Activated CD8-positive, alpha-beta memory T cell treated with anti-CD3 and anti-CD28 coated beads, Interleukin-2, amount 50 U/mL, for 1 hour (primary cell): ENCODE measurements around the gene JOSD1.

Experiments used
- DNase-seq: peaks from one replicate; pipeline ENCODE4 v3.0.0-alpha.2; 2020; ENCODE audit errors: extremely low read depth

Gene JOSD1

DNA sequence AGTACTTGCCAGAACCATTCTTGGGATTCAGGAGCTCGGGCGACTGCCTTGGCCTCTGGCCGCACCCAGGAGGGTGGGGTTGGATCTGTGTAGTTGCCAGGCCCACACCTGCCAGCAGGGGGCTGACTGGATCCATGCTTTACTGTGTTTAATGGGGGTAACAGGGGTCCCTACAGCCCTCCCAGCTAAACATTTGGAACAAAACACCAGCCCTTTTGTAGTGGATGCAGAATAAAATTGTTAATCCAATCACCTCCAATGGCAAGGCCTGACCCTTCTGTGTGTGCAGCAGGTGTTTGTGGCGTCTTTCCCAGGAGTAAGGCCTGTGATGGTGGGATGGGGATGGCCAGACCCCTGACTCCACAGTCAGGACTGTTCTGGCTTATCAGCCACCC lies 32.6 kb upstream of the JOSD1 start:
- no peak for DNase-seq

DNA sequence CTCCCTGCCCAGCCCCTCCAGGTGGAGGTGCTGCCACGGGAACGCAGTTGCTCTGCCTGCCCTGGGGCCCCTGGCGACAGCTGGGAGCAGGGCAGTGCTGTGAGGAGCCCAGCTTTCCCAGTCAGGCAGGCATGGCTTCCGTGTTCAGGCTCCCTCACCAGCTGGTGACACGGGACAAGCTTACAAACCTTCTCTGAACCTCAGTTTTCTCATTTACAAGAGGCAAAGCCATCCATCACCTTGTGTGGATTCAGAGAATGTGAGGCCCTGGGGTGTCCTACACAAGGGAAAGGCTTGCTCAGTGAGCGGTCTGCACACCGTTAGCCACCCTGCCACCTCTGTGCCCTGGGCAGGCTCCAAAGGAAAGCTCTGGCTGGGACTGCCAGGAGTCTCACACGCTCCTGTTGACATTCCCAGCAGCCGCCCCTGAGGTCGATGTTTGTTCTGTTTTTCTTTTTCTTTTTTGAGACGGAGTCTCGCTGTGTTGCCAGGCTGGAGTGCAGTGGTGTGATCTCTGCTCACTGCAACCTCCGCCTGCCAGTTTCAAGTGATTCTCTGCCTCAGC lies 31.6 kb upstream of the JOSD1 start:
- DNase-seq = no peak

DNA sequence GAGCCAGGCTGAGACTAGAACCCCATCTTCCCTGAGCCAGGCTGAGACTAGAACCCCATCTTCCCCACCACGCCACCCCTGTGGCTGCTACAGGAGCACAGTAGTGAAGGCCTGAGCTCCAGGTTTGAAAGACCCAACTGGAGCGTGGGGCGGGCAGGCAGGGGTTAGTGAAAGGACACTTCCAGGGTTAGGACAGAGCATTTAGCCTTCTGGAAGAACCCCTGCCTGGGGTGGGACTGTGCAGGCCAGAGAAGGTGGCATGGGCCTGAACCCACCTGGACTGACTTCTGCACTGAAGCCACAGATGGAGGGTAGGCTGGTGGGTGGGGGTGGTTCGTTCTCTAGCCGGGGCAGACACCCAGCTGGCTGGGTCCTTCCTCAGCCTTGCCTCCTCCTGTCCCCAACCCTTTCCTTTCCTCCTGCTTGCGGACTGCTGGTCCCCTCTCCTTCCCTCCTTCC lies 31.0 kb upstream of the JOSD1 start:
- no peak for DNase-seq

DNA sequence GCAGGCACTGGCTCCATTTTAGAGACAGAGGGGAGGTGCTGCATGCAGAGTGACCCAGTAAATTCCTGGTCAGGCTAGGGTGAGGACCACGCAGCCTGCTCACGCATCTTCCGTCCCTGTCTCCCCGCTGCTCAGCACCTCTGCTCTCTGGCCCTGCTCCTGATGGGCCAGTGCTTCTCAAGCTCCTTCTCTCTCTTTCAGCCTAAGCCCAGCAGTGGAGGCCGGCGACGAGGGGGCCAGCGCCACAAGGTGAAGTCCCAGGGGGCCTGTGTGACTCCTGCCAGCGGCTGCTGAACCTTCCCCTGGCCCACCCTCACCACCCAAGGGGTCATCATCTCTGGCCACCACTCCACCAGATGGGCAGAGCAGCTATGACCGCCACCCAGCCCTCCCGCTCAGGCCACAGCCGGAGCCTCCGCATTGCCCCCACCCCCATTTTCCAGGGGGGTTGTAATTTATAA lies 29.7 kb upstream of the JOSD1 start:
- DNase-seq = no peak

DNA sequence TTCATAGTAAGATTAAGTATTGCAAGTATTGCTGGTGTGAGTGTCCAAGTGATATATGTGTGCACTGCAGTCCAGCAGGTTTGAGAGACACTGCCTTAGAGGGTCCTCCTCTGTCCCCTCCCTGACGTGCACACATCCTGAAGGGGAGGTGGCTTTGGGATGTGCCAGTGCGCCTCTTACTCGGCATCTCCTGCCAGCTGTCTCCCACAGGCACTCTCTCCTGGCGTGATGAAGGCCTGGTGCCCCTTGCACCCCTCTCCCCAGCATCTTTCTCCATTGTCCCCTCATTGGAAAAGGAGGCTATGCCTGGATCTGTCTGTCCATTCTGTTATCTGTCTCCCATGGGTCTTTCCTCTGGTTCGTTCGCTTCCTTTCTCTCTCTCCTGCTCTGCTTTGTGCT lies 29.2 kb upstream of the JOSD1 start:
- DNase-seq = no peak

DNA sequence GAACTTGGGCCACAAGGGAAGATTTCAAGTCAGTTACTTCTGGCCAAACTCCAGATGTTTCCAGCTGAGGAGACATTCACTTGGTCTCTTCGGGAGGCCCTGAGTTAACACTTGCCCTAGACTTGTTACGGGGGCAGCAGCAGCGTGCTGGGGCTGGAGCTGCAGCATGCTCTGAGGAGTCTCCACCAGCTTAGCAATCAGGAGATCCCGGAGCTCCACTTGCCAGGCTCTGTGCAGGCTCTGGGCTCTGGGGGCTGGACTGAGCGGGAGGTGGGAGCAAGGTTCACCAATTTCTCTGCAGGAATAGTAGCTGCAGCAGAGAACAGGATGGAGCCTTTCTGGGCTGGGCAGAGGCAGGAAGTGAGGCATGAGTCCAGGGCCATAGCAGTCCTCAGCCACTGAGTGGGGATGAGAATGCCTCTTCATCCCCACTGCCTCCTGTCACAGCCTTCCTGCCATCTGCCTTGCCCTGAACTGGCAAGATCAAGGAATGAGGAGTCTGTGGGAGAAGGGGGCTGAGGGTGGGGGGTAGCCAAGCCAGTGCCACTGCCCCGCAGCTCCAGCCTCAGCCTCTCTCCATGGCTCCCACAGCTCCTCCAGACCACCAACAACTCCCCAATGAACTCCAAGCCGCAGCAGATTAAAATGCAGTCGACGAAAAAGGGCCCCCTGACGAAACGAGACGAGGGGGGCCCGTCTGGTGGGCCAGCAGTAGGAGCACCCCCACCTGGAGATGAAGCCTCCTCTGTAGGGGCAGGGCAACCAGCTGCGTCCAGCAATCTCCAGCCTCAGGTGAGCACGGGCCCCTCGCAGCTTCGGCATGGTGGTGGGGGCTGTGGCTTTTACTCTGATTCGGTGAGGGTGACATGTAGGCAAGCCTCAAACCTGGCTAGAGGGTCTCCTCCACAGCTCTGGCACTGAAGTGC lies 28.4 kb upstream of the JOSD1 start:
- no peak for DNase-seq

DNA sequence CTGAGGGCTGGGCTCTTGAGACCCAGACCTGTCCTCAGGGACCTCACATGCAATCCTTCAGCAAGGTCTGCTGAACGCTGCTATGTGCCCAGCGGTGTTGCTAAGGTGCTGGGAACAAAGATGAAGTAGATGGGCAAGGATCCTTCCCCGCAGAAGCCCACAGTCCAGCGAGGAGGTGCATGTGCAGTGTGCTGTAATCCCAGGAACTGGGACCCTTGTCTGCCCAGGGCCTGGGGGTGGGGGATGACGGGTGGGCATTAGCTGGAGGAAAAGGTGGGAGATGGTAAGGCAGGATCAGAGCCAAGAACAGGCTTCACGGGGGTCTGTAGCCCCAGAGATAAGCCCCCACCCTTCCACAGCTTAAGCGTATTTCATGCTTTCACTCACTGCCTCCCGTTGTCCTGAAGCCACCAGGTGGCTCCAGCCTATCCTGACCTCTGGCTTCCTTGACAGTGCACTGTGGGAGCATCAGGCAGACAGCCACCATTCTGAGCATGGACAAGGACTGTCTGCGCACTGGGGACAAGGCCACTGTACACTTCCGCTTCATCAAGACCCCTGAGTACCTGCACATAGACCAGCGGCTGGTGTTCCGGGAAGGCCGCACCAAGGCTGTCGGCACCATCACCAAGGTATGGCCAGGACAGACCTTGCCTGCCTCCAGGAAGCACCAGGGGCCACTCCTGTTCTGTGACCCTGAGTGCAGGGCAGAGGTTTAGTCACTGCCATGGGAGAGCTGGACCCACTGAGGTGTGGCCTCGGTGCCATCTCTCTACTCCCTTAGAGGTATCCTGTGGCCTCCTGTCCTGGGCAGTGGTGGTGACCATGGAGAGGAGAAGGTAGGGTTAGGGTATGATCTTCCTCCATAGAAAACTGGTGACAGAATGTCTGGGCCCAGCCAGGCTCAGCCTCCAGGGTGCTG lies 27.0 kb upstream of the JOSD1 start:
- no peak for DNase-seq

DNA sequence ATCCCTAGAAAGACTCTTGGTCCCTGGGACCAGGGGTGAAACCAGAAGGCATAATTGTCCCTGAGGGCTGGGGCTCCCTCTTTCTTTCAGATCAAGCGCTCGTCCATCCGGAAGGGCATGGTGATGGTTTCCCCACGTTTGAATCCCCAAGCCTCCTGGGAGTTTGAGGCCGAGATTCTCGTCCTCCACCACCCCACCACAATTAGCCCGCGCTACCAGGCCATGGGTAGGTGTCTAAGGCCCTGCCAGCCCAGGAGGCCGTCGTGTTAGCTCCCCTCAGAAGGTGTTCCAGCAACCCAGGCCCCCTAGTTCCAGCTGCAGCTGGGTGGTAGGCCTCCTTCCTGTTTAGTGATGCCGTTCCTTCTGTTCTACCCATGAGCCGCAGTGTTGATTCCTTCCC lies 26.4 kb upstream of the JOSD1 start:
- no peak for DNase-seq

DNA sequence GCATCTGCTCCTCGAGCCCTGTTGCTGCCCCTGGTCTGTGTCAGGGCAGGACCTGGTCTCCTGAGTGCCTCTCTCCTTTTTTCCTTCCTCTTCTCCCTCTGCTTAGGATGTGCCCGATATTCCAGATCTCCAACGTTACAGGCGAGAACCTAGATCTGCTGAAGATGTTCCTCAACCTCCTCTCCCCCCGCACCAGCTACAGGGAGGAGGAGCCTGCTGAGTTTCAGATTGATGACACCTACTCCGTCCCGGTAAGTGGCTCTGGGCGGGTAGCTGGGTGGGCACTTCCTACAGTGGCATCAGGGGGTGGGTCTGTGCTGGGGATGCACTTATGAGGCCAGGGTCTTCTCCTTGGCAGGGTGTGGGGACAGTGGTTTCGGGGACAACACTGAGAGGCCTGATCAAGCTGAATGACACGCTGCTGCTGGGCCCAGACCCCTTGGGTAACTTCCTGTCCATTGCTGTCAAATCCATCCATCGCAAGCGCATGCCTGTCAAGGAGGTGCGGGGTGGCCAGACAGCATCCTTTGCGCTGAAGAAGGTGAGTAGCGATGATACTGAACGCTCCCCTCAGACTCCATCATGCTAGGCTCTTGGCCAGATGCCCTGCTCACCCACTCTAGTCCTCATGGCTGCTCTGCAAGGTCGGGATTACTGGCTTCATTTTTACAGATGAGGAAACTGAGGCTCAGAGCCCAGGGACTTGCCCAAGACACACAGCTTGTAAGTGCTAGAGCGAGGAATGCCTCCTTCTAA lies 25.3 kb upstream of the JOSD1 start:
- no peak for DNase-seq

DNA sequence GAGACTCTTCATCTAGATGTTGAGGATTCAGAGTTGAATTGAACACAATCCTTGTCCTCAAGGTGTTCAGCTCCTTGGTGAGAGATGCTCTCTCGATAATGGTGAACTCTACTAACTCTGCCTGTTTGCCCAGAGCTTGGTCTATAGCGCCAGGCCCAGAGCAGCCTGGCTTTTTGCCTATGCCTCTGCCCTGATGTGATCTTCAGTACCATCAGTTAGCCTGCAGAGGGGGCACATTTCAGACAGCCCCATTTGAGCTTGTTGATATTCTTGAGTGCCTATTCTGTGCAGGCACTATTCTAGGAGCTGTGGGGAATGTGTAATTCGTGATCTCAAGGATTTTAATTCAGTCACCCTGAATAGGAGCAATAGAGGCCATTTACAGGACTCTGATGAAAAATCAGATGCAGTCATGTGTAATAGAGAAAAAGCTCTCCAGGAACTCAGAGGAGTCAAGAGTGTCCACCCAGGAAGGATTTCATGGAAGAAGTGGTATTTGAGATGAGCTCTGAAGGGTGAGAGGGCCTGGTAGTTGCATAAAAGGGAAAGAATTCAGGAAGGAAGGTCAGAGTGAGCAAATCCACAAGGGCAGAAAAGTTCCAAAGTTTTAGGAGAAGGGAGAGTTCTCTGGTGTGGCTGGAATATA lies 24.3 kb upstream of the JOSD1 start:
- no peak for DNase-seq

DNA sequence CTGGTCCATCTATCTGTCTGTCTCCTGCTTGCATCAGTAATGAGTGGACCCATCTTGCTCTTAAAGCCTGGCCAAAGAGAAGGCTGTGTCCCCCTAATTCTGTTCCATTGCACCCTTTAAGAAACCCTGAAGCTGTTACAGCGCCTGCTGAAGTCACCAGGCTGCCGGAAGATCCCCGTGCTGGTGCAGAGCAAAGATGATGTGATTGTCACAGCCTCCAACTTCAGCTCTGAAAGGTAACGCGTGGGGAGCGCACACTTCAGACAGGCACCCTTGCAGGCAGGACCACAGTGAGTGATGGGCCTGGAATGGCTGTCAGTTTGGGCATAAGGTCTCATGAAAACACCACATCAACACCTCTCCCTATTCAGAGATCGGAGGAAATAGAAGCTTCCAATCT lies 23.4 kb upstream of the JOSD1 start:
- no peak for DNase-seq

DNA sequence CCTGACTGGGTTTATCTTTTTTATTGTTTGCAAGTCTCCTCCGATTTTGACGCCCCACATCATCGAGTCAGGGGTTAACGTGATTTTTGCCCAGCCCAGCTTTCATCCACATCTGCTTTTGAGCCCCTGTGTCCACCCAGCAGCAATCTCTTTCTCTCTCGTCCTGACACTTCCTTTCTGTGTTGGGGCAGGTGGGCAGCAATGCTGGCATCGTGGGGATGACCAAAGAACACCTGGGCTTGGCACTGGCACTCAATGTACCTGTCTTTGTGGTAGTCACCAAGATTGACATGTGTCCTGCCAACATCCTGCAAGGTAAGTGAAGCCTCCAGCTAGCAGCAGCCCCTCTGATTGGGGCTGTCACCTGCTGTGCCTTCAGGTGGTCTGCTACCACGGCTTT lies 20.8 kb upstream of the JOSD1 start:
- DNase-seq = no peak

DNA sequence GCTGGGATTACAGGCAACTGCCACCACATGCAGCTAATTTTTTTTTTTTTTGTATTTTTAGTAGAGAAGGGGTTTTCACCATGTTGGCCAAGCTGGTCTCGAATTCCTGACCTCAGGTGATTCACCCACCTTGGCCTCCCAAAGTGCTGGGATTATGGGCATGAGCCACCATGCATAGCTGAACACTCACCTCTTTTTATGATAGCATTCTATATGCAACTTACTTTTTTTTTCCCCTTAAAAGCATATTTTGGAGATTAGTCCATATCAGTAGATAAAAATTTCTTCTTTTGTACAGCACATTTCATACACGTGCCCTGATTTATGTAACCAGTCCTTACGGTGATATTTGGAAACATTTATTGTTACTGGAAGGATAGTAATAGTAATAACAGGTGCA lies 19.6 kb upstream of the JOSD1 start:
- DNase-seq = no peak

DNA sequence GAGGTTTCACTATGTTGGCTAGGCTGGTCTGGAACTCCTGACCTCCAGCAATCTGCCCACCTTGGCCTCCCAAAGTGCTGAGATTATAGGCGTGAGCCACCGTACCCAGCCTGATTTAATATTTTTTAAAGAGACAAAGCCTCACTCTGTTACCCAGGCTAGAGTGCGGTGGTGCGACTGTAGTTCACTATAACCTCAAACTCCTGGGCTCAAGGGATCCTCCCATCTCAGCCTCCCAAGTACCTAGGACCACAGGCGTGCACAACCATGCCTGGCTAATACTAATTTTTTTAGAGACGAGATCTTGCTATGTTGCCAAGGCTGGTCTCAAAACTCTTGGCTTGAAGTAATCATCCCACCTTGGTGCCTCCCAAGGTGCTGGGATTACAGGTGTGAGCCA lies 18.5 kb upstream of the JOSD1 start:
- DNase-seq = no peak

DNA sequence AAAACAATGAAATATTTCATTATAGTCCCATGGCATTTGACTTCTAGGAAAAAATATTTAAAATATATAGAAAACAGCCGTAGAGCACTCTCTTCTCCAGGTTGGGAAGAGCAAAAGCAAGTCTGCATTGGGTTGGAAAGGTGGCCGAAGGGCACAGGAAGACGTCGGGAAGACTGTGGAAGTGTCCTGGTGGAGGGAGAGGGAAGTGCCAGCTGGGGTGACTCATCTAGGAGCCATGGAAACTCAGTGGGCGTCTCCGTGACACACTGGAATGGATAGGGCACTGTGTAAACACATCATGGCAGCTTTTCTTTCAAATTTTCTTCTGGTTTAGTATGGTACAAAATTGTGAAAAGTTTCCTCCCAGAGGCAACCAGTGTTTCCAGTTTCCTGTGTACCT lies 17.7 kb upstream of the JOSD1 start:
- no peak for DNase-seq

DNA sequence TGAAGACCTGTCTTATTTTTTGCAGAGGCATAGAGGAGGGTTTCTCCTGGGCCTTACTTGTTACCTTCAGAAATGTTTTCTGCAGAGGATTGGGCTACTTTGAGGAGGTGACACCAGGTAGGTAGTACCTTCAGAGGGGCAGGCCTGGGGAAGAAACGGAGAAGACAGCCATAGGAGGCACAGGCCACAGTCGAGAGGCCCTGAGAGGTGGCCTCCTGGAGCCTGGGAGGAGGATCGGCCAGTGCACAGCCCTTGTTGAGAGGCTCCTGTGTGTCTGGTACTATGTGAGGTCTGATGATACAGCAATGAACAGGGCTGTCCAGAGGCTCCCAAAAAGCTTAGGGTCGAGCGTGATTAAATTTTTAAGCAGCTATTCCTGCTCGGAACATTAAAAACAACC lies 16.5 kb upstream of the JOSD1 start:
- DNase-seq = no peak

DNA sequence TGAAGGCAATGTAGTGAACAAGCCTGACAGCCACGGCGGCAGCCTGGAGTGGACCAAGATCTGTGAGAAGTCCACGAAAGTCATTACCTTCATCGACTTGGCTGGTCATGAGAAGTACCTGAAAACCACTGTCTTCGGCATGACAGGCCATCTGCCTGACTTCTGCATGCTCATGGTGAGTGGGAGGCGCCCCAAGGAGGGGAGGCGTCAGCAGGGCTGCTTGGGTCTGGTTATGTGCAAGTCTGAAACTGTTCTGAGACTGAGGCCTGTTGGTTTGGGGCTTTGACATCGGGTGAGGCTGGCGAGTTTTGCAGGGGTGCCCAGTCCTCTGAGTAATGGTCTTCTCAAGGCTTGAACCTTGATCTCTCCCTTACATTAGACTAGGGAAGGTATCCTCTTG lies 16.1 kb upstream of the JOSD1 start:
- no peak for DNase-seq

DNA sequence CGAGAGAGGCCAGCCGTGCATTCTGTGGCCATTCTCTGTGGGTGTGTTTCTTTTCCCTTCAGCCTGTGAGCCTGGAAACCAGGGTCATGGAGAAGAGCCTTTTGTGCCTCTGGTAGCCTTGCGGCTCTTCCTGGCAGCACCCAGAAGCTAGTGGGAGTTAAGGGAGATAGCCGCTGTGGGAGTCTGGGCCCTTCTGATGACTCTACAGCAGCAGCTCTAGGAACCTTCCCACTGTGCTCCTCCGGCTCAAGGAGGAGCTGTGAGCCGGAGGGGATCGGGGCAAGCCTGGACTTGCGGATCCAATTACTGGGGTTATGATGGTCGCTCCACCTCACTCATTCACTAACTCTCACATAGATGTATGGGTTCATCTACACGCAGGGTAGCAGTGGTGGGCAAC lies 15.5 kb upstream of the JOSD1 start:
- DNase-seq = no peak

DNA sequence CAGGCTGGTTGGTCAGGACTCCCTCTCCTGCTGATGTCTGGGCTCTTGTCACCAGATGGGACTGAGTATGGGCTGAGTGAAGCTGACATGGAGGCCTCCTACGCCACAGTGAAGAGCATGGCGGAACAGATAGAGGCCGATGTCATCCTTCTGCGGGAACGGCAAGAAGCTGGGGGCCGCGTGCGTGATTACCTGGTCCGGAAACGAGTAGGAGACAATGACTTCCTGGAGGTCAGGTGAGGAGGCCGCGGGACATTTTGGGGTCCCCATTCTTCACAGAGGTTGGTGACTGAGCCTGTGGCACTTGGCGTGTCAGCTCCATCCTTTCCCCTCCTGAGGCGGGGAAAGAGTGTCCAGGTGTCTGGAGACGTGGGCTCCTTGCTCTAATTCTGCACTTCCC lies 15.1 kb upstream of the JOSD1 start:
- no peak for DNase-seq

DNA sequence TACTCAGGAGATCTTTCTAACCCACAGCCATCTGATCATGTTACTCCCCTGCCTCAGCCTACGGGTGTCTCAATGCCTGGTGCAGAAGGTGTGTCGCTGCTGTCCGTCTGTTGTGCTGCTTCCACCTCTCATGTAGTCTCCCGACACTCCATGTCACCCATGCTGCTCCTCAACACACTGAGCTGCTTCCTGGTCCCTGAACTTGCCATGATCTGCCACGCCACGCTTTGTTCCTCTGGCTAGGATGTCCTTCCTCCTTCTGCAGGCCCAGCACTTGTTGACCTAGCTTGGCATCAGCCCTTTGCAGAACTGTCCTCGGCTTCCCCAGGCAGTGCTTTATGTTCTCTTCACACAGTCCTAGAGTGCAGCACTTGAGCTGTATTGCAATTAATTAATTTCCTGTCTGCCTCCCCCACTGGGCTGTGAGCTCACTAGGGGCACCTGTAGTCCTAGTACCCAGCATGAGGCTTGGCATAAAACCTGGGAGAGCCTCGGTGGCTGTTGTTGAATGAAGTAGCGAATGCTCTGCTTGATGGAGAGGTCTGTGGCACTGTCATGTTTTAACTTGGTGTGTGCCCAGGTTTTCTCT lies 14.5 kb upstream of the JOSD1 start:
- no peak for DNase-seq

DNA sequence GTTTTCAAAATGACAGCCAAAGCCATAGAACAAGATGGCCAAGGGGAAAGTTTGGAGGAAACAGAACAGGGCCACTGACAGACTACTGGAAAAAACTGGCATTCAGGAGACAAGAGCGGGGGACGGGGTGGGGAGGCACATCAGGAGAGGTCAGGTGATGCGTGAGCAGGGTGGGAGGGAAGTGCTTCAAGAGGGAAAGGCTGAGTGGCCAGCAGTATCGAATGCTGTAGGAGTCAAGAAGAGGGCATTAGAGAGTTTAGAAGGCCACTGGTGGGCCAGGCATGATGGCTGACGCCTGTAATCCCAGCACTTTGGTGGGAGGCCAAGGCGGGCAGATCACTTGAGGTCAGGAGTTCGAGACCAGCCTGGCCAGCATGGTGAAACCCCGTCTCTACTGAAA lies 13.2 kb upstream of the JOSD1 start:
- DNase-seq = no peak
